Stimulated activated CD8-positive, alpha-beta memory T cell treated with anti-CD3 and anti-CD28 coated beads, Interleukin-15, amount 100 ng/mL, for 1 hour (primary cell): ENCODE data around the gene FOXI1.
"Not testable (repeated sequence)": the region's sequence is repeated elsewhere in the genome, so short reads cannot be mapped to it uniquely, and the experiment has no call there.

Source experiments
- DNase-seq: peaks from one replicate; pipeline ENCODE4 v3.0.0-alpha.2; 2020; ENCODE audit warnings: low read depth

Gene FOXI1

GRCh38 chr5:170092455-170093101, 13.1 kb upstream of the FOXI1 start:
- no peak for DNase-seq

- DNase-seq = not testable (repeated sequence)
These were observed 11.4 kb upstream of the FOXI1 start for GRCh38 chr5:170094329-170094728.

DNA sequence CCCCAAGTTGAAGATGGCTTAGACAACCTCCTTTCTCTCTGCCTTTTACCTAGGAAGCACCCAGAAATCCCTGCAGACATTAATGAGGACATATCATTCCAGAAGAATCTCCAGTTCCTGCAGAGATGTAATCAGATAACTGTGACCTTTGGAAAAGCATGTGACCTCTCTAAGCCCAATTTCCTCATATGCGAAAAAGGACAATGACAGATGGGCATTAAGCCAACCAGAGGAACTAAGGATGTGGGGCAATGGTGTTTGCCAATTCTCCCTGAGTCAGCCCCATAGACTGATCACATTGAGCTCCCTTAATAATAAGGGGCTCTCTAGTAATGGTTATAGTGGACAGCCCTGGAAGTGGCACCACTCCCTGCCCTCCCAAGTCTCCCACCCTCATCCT, 10.1 kb upstream of the FOXI1 start:
- no peak for DNase-seq

GRCh38 chr5:170097934-170098333, 7.8 kb upstream of the FOXI1 start:
- DNase-seq = no peak

DNA sequence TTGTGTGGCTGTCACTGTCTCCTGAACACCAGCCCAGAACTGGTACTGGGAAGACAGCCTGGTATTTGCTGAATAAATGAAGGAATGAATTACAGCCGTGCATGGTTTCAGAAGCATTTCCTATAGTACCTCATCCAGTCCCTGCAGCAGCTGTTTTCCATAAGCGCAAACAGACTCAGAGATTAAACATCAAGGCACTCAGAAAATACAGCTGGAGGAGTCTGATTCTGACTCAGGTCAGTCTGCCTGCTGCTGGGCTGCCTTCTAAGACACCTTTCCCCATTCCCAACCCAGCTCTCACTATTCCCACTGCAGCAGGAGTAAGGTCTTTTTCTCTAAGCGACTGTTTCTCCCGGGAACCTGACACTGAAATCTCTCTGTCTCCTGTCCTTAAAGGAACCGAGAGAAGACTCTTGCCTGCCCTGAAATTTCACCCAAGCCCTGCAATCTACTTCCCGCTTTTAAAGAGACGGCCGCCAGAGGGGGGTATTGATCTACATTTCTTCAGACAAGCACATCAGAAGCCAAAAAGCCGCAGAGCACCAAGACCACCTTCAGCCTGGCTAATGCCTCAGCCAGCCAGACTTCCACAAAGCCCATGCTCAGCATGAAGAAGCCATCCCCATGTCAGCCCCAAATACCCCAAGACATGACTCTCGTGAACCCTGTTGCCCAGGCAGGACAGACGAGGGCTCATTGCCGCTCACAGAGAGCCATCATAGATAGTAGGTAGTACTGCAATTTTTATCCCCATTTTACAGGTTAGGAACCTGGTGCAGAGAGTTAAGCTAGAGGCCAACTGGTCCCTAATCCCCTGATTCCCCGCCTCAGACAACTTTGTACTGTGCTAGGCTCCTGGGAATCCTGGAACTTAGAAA, 5.4 kb upstream of the FOXI1 start:
- peak; percentile 56 for DNase-seq

DNA sequence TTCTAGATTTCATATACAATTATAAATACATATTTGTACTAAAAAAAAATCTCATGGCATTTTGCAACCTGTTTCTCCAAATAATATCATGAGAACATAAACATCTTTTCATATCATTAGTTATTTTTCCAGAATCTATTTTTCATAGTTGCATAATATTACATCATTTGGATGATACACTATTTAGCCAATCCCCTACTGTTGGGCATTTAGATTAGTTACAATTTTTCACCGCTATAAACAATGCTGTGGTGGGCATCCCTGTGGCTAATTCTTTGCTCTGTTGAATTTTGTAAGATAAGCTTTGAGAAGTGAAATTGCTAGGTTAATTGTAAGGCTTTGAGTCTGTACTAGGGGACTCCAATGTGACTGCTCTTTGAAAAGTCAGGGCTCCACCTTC, 2.2 kb upstream of the FOXI1 start:
- no peak for DNase-seq

- no peak for DNase-seq
These were observed 1.4 kb upstream of the FOXI1 start for GRCh38 chr5:170104299-170104698.

DNA sequence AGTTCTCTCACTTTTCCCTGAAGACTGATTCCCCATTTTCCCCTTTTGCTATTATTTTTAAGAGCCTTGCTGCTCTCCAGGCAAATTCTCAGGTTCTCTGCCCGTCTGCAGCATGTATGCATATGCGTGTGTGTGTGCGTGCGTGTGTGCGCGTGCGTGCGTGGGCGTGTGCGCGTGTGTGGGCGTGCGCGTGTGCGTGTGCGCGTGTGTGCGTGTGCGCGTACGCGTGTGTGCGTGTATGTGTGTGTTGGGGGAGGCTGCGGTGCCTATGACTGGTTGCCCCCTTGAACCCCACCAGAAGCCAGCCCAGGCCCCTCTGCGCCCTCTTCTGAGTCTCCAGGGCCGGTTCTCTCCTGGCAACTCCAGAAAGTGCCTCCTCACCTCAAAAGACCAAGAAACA, 987 bp upstream of the FOXI1 start:
- DNase-seq = no peak

DNA sequence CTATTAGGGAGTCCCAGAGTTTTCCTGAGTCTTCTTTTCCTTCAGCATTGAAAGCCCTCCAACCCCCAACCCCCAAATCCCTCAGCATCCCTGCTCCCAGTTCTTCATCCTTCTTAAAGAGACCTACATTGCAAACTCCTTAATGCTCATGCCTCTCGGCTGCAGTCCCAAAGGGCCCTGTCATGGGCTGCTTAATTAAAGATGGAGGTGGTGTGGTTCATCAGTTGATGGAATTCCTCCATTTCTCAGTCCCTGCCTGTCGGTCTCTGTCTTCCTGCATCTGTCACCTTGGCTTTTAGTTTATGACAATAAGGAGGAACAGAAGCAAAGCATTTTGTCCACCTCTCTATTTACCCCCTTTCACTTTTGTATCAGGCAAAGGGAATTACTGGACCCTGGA, 2.0 kb downstream of the FOXI1 start:
- DNase-seq = no peak

DNA sequence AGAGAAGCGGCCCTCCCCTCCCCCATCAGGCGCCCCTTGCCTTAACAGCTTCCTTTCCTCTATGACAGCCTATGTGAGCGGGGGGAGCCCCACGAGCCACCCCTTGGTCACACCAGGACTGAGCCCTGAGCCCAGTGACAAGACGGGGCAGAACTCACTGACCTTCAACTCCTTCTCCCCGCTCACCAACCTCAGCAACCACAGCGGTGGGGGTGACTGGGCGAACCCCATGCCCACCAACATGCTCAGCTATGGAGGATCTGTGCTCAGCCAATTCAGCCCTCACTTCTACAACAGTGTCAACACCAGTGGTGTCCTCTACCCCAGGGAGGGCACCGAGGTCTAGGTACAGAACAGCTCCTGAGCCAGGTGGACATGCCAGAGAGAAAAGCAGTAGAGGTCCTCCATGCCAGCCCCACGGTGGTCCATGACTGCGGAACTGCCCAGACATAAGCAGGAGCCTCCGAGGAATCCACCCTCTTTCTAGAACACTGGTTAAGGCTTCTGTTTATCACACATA, 2.6 kb downstream of the FOXI1 start:
- DNase-seq = no peak

DNA sequence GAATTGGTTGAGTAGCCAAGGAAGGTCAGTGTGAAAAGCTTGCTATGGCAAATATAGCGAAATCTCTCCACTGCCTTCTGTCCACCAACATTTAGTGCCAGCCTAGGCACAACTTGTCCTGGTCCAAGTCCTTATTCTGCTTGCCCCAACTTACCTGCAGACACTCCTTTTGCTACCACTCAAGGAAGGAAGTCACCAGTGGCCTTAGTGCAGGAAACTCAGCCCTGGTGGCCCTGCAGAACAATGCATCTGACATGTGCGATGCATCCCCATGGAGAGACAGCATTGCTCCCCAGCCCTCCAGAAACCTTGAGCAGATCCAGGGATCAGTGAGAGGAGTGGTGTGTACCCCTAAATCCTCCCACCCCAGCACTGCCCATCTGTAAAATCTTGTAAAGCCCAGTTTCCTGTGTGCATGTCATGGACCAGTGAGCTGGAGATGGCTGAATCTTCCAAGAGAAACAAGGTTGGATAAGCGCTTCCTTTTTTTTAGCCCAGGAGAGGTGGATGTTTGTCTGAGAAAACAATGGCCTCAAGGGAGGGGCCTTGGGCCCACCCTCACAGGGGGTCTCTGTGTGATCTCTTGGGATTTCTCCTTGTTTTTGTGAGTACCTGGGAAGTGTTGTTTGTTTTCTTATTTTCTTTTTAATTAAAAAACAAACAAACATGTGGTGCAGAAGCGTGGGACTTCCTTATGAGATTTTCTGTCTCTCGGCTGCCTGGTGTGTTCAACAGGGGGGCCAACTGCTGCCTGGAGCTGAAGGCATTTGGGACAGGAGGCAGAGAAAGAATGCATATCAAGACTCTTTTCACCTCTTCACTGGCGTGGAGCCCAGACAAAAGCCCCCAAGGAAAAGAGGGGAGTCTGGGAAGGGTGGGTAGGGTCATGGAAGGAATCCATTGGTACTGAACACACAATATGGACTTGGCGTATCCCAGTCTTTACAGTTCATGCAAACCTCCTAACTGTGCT, 3.6 kb downstream of the FOXI1 start:
- no peak for DNase-seq

- no peak for DNase-seq
These were observed 4.8 kb downstream of the FOXI1 start for GRCh38 chr5:170110403-170111087.

DNA sequence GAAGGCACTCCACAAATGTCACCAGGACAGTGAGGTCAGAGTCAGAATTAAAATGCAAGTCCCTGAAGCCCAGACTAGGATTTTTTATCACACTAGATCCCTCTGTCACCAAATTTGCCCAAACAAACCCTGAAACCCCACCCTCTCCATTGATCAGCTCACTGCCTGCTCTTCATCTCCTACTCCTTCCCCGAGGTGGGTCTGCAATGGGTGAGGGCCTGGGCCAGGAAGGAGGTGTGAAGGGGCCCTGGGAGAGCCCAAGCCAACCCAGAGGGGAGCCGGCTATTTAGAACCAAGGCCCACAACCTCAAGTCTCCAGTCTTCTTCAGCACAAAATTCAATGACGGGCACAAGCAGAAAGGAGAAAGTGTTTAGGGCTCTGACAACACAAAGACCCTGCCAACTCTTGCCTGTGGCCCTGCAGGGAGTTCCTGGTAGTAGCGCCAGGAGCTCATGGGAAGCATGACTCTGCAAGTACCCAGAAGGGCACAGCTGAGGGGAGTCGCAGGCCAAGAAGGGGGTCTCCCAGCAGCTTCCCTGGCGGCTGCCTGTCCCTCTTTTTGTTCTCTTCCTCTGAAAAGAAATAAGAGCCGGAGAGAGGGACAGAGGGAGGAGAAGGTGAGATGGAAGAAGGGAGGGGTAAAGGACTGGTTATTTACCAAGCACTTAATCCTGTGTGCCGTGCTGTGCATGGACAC, 5.5 kb downstream of the FOXI1 start:
- no peak for DNase-seq

DNA sequence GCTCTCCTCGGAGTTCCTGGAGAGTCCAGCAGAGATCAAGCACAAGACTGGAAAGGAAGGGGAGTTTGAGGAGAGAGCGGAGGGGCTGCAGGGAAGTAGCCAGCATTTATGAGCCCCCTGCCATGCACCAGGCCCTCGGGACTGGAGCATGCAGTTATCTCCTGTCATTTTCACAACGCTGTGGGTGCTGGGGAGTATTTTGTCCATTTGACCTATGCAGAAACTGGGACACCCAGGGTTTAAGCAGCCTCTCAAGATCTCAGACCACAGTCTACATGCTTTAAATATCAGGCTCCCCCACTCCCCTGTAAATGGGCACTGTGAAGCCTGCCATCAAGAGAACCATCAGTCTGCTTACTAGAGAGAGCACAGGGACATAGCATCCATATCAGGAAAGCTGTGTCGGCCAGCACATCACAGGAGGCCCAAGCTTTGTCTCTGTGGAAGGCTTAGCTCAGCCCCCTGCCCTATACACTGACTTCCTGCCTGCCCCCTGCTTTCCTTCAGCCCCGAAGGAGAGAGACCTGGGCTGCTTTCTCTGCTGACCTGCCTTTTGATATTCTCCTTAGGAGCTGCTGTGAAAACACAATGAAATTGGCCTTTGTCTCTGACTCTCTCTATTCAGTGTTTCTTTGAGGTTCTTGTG, 7.3 kb downstream of the FOXI1 start:
- no peak for DNase-seq

- DNase-seq = no peak
These were observed 7.8 kb downstream of the FOXI1 start for GRCh38 chr5:170113522-170113900.

DNA sequence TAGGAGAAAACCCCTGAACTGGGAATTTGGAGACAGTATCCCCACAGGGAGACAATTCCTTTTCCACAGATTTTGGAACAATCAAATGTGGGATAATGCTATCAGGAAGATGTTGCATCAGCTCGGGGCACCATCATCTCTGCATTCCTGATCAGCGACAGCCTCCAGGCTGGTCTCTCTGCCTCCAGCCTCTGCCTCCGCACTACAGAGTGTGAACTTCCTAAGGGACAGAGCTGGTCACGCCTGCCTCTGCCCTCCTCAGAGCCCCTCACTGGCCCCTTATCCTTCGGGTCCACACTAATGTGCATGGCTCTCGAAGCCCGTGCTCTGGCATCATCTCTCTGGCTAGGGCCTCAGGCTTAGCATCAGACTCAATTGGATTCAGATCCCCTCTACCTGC, 8.6 kb downstream of the FOXI1 start:
- no peak for DNase-seq

DNA sequence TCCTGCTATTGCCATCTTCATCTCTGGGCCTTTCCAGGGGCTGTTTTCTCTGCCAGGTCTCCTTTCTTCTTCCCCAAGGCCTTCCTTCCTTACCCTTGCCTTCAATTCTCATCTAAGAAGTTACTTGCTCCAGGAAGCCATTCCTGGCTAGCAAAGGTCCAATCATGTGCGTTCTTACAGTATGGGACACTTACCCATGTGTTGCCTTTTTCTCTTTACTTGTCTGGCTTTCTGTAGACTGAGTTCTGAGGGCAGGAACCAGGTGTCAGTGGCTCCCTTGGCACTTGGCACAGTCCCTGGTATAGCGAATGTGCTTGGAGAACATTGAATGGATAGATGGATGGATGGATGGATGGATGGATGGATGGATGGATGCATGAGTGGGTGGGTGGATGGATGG, 10.2 kb downstream of the FOXI1 start:
- DNase-seq = no peak

DNA sequence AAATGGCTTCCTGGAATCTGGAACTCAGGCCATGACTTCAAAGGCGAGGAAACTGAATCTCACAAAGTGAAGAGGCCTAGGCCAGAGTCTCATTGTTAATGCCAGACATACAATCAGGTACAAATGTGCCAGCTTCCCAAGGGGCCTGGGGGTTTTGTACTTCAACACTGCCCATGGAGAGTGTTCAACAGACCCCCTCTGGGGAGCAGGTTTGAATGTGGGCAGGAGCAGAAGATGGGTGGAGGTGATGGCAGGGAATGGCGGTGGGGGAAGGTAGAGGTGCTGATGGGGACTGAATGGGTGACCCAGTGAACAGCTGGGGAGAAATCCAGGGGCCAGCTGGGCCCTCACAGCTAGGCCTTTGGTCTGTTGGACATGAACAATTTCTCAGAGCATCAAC, 12.0 kb downstream of the FOXI1 start:
- DNase-seq = no peak

- DNase-seq = no peak
These were observed 14.9 kb downstream of the FOXI1 start for GRCh38 chr5:170120576-170120975.

DNA sequence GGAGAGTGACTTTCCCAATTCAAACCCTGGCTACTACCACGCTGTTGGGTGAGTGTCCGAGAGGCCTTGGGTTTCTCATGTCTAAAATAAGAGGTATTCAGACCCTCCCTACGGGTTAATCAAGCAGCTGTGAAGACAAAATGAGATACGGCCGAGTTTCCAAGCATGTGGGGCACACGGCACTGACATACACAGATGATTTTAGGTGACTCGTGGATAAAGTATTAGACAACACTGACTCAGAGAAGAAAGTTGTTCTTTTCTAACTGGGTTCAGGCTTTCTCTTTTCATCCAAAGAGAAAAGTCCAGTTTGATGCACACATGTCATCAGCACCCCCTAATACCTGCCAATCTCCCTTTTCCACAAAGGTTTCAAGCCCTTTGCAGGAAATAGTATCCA, 15.6 kb downstream of the FOXI1 start:
- DNase-seq = no peak

GRCh38 chr5:170126061-170126460, 20.4 kb downstream of the FOXI1 start:
- DNase-seq = no peak
